ENCODE data around the gene CEACAM16.
"Not testable (repeated sequence)": the region's sequence is repeated elsewhere in the genome, so short reads cannot be mapped to it uniquely, and the experiment has no call there.

Gene CEACAM16

DNA sequence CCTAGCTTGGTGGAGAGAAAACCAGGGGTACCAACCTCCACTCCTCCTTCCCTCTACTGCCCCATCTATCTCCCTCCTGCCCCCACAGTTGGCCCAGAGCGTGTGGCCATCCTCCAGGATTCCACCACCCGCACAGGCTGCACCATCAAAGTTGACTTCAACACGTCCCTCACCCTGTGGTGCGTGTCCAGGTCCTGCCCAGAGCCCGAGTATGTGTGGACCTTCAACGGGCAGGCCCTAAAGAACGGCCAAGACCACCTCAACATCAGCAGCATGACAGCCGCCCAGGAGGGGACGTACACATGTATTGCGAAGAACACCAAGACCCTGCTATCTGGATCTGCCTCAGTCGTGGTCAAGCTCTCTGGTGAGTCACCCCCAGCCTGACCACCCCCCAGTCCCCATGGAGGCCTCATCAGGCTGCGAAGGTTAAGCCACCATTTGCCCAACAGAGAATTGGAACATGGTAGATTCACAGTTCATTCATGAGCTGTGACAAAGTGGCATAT, 6.6 kb downstream of the CEACAM16 start:
- FAIRE-seq, result no peak

- no peak for FAIRE-seq
Measured at GRCh38 chr19:44706506-44707236, 7.7 kb downstream of the CEACAM16 start.

DNA sequence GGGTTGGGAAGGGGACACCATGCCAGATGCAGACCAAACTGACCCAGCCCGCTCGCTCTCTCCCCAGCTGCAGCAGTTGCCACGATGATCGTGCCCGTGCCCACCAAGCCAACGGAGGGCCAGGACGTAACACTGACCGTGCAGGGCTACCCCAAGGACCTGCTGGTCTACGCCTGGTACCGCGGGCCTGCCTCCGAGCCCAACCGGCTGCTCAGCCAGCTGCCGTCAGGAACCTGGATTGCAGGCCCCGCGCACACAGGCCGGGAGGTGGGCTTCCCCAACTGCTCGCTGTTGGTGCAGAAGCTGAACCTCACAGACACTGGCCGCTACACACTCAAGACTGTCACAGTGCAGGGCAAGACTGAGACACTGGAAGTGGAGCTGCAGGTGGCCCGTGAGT, 8.8 kb downstream of the CEACAM16 start:
- FAIRE-seq, result no peak

- no peak for FAIRE-seq
Measured at GRCh38 chr19:44708940-44709339, 10.0 kb downstream of the CEACAM16 start.

DNA sequence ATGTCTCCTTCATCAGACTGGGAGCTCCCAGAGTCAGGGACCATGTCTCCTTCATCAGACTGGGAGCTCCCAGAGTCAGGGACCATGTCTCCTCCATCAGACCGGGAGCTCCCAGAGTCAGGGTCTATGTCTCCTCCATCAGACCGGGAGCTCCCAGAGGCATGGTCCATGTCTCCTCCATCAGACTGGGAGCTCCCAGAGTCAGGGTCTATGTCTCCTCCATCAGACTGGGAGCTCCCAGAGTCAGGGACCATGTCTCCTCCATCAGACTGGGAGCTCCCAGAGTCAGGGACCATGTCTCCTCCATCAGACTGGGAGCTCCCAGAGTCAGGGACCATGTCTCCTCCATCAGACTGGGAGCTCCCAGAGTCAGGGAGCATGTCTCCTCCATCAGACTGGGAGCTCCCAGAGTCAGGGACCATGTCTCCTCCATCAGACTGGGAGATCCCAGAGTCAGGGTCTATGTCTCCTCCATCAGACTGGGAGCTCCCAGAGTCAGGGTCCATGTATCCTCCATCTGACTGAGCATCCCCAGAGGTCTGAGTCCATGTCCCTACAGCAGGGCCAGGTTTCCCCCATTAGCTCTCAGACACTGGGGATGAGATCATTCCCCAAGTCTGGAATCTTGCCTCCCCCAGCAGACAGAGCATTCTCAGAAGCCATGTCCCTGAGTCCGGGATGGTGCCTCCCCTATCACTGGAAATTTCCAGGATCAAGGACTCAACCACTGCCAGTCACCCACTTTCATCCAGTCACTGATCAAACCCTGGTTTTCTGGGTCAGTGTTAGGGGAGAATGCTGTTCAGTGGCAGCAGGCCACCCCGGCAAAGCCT, 10.7 kb downstream of the CEACAM16 start:
- not testable (repeated sequence) for FAIRE-seq

DNA sequence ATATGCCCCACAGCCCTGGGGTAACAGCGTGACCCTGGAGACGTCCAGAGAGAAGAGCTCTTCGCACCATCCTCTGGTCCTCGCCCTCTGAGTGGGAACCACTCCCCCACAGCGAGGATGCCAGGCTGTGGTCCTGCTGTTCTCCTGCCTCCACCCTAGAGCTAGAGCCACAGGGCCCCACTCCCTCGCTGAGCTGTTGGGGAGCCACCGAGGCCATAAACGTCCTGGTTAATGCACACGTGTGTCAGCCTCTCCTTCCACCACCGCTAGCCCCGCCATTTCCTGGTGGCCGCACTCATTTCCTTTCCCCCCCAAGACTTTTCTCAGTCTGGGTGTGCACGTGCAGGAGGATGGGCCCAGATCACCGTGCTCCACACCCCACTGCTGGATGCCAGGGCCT, 11.5 kb downstream of the CEACAM16 start:
- FAIRE-seq, result no peak

DNA sequence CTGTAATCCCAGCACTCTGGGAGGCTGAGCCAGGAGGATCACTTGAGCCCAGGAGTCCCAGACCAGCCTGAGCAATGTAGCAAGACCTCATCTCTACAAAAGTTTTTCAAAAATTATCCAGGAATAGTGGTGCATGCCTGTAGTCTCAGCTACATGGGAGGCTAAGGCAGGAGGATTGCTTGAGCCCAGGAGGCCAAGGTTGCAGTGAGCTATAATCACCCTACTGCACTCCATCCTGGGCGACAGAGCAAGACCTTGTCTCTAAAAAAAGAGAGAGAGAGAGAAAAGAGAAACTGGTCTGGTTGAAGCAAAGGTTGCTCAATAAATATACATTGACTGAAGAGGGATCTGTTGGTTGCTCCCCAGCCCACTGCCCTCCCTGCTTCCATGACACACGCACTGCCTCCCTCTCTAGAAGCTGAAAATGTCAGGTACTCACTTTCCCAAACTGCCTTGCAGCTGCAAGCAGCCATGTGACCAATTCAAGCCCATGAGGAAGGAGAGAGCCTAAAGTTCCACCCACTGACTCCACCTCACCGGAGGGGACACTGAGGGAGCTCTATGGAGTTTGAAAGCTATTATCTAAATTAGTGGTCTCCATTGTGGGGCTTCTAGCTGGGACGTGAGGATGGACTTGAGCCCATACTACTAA, 14.0 kb downstream of the CEACAM16 start:
- no peak for FAIRE-seq

- FAIRE-seq, result no peak
Measured at GRCh38 chr19:44714597-44715169, 15.7 kb downstream of the CEACAM16 start.

DNA sequence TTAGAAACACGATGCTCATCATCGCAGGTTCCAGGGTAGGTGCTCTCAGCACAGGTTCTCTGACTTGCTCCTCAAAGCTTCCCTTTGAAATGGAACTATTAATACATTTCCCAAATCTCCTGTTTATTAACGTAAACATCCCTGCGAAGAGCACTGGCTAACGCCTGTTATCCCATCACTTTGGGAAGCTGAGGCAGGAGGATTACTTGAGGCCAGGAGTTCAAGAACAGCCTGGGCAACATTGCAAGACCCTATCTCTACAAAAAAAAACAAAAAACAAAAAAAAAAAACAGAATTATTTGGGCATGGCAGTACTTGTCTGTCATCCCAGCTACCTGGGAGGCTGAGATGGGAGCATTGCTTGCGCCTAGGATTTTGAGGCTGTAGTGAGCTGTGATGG, 18.7 kb downstream of the CEACAM16 start:
- no peak for FAIRE-seq

- FAIRE-seq, result no peak
Measured at GRCh38 chr19:44718441-44719261, 19.7 kb downstream of the CEACAM16 start.

- no peak for FAIRE-seq
Measured at GRCh38 chr19:44719262-44719701, 20.3 kb downstream of the CEACAM16 start.

- not testable (repeated sequence) for FAIRE-seq
Measured at GRCh38 chr19:44720396-44720795, 21.4 kb downstream of the CEACAM16 start.

DNA sequence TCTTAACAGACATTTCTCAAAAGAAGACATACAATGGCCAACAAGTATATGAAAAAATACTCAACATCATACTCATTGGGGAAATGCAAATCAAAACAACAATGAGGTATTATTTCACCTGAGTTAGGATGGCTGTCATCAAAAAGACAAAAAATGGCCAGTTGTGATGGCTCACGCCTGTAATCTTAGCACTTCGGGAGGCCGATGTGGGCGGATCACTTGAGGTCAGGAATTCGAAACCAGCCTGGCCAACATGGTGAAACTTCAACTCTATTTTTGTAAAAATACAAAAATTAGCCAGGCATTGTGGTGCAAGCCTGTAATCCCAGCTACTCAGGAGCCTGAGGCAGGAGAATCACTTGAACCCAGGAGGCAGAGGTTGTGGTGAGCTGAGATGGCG, 22.0 kb downstream of the CEACAM16 start:
- FAIRE-seq, result no peak

- not testable (repeated sequence) for FAIRE-seq
Measured at GRCh38 chr19:44721369-44721768, 22.4 kb downstream of the CEACAM16 start.

DNA sequence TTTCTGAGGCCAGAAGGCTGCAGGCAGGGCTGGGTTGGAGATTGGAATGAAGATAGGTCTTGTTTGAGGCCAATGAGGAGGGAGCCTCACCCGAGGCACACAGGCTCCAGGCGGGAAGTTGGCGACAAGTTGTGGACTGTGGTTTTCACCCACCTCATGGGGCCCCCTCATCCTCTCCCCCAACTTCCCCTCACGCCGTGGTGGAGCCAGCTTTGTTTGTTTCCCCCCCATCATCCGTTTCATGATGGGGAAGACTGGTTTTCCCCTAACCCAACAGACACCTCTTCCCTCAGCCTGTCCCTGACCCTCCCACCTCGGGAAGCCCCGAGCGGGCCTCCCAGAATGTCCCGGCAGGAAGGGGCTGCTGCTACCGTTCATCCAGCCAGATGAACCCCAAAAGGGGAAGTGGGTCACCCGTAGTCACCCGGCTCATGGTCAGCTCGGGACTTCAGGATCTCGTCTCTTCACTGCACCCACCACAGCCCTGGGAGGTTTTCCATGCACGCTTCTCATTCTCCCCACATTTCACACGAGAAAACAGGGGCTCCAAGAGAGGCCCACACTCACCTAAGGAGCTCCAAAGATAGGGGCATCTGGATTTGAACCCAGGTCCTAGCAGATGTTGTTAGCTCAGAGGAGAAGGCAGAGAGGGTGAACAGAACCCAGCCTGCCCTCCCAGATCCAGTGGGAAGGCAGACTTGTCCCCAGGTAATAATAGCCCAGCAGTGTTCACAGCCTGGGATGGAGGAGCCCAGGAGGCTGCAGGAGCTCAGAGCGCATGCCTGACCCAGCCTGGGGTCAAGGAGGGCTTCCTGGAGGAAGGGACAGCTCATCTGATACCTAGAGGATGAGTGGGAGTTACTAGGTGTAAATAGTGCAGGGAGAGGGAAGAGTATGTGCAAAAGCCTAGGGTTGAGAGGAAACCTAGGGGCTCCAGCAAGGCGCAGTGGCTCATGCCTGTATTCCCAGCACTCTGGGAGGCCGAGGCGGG, 23.5 kb downstream of the CEACAM16 start:
- no peak for FAIRE-seq

DNA sequence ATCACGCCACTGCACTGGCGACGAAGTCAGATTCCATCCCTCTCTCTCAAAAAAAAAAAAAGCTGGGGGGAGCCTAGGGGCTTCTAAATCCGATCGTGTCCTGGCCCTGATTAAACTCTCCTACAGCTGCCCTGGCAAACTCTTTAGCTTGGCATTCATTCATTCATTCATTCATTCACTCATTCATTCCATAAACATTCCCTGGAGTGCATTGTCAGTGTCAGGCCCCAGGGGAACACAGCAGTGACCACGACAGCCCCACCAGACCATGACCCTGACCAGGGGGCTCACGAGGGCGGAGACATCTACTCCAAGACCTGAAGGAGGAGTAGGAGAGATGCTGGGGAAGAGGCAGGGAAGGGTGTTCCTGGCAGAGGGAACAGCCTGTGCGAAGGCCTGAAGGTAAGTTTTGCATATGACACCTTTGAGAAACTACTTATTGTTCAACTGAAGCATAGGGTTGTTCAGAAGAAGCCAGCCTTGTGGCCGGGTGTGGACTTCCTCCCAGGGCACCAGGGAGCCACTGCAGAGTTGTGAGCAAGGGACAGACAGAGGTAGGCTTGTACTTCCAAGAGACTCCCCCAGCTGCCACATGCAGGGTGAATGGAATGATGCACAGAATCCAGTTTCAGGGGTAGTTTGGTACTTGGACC, 24.5 kb downstream of the CEACAM16 start:
- no peak for FAIRE-seq

DNA sequence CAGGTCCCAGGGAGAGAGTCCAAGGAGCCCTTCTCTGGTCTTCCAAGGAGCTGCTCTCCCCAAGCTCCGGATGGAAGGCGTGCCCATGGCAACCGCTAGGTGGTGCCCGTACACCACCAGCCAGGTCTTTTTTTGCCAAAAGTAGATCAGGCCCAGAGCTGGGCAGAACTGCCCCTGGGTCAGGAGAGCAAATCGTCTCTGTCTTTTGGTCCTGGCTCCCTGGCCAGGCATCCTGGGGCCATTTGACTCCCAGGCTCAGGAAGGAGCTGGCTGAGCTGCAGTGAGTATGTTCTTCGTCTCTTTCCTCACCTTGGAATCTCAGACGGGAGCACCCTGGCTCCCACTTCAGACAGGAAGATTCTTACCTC, 25.0 kb downstream of the CEACAM16 start:
- FAIRE-seq, result no peak

DNA sequence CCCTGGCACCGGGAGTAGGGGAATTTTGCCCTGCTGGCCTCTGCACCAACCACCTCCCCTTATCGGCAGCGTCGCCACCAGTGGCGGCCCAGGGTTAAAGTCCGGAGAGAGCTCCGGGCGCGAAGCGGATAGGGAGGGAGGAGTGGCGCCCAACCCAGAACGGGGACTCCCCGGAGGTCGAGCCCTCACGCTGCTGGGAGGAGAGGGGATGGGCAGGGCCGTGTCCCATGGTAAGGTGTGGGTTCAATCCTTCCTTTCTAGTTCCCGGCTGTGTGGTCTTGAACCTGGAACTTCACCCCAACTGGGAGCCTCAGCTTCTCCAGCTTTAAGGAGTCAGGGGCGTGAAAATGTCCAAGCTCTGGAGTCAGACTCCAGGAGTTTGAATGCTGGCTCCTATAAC, 26.3 kb downstream of the CEACAM16 start:
- no peak for FAIRE-seq

GRCh38 chr19:44725684-44726083, 26.7 kb downstream of the CEACAM16 start:
- no peak for FAIRE-seq

GRCh38 chr19:44726465-44726864, 27.5 kb downstream of the CEACAM16 start:
- no peak for FAIRE-seq

Data from endometrium (tissue), 2 donors.